Kidney capillary endothelial cell (primary cell): ENCODE data around the gene ARHGAP26.
"Not testable (repeated sequence)": the region's sequence is repeated elsewhere in the genome, so short reads cannot be mapped to it uniquely, and the experiment has no call there.

Source experiments
- DNase-seq: peaks from one replicate; pipeline ENCODE4 v3.0.0-alpha.2; 2018; ENCODE audit warnings: low spot score

Gene ARHGAP26

DNA sequence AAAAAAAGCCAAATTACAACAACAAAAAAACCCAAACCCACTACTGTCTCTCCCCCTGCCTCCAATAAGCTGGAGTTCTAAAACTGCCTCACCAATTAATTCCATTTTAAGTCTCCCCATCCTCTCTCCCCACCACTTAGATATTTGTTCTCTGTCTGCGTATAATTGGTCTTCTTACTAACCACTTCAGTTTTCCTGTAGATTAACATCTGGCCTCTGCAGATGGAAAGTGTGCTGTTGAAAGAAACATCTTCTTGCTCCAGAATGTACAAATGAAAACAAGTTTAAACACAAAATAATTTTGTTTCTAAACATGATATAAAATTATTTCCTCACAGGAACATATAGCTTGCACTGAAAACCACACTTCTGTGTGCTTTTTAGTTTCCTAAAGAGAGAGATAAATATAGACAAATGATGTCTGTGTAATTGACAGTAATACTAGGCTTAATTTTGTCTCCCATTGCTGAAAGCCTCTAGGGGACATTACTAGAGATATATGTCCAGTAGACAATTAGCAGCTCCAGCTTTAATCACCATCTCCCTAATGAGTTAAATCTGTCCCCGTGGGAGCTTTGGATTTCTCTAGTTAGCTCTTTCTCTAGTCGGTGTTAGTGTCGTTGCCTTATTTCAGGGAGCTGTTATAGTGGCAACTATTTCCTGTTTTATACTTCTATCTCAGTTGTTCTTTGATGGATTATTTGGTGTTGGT, 164.0 kb downstream of the ARHGAP26 start:
- no peak for DNase-seq

DNA sequence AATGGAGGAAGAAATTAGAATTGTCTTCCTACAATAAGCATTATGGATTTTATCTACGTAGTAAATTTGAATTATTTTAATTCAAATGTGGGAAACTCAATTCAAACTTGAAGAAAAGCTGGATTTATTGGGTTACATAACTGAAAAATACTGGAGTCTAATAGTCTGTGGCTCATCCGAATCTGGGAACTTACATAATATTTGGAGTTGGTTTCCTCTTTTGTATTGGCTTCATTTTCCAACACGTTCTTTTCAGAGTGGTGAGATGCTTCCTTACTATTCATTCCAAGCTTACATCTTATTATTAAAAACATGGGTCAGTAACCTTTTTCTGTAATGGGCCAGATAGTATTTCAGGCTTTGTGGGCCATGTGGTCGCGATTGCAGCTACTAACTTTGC, 164.8 kb downstream of the ARHGAP26 start:
- DNase-seq = no peak

DNA sequence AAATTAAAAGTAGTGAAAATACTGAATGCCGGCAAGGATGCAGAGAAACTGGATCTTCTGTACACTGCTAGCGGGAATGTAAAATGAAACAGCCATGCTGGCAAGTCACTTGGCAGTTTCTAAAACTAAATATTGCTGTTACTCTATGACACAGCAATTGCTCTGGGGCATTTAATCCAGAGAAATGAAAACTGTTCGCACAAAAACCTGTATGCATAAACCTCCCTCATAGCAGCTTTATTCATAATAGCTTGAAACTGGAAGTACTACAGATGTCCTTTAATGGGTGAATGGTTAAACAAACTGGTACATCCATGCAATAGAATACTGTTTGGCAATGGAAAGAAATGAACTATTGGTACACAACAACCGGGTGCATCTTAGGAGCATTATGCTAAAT, 167.2 kb downstream of the ARHGAP26 start:
- no peak for DNase-seq

- DNase-seq = no peak
These were observed 168.2 kb downstream of the ARHGAP26 start for GRCh38 chr5:142938266-142938880.

DNA sequence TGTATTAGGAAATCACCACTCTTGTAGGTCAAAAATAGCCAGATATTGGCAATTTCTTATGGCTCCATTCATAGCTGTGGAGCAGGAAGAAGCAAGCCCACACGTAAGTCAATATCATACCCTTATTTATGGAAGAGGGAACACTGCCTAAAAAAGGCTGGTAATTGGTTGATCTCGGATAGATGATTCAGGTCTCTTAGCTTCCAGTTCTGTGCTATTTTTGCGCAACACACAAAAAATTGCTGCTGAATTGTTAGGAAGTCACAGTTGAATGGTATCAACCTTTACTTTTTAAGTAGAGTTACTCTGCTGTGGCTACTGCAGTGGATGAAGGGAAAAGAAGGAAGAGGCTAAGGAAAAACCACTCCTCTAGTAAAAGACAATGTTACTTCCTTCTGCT, 168.8 kb downstream of the ARHGAP26 start:
- DNase-seq = no peak

DNA sequence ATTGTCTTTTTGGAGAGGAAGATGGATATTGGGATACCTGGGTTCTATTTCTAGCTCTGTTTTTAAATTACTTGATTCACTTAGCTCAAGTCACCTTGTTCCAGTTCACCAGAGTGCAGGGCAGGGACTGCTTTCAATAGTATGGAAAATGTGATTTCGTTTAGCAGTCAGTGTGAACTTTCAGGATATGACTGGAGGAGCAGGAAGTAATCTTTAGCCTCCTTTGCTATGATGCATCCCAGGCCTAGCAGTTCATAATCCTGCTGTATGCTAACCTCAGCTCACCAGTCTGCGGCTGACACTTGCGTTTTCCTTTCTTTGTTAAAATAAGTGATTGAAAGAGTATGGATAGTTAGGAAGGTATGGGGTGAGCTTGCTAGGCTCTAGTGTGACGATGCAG, 169.7 kb downstream of the ARHGAP26 start:
- DNase-seq = peak; percentile 78

- DNase-seq = no peak
These were observed 171.1 kb downstream of the ARHGAP26 start for GRCh38 chr5:142941245-142941644.

DNA sequence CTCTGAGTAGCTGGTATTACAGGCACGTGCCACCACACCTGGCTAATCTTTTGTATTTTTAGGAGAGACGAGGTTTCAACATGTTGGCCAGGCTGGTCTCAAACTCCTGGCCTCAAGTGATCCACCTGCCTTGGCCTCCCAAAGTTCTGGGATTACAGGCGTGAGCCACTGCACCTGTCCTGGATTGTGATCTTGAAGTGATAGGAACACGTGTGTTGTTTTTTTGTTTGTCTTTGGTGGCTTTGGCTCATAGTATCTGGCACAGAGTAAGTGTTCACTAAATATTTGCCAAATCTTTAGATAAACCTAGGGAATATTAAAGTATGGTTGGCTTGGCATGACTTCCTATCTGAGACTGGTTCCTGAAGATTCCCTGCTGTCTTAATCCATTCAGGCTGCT, 172.7 kb downstream of the ARHGAP26 start:
- no peak for DNase-seq

DNA sequence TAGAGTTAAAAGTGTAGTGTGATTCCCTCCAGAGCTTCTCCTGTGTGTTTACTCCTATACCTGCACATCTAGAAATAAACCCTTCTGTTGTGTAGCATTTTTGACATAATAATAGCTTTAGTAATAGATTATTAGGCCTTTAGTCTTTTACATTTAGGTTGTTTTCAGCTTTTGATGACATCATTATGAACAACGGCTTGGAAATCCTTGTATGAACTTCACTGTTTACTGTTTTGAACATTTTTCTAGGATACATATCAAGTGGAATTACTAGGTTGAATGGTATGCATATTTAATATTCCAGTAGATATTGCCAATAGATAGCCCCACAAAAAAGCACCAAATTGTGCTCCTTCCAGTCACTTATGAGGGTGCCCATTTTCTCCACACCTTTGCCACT, 174.0 kb downstream of the ARHGAP26 start:
- no peak for DNase-seq

- no peak for DNase-seq
These were observed 175.1 kb downstream of the ARHGAP26 start for GRCh38 chr5:142945321-142945720.

GRCh38 chr5:142945845-142946244, 175.7 kb downstream of the ARHGAP26 start:
- DNase-seq = no peak

DNA sequence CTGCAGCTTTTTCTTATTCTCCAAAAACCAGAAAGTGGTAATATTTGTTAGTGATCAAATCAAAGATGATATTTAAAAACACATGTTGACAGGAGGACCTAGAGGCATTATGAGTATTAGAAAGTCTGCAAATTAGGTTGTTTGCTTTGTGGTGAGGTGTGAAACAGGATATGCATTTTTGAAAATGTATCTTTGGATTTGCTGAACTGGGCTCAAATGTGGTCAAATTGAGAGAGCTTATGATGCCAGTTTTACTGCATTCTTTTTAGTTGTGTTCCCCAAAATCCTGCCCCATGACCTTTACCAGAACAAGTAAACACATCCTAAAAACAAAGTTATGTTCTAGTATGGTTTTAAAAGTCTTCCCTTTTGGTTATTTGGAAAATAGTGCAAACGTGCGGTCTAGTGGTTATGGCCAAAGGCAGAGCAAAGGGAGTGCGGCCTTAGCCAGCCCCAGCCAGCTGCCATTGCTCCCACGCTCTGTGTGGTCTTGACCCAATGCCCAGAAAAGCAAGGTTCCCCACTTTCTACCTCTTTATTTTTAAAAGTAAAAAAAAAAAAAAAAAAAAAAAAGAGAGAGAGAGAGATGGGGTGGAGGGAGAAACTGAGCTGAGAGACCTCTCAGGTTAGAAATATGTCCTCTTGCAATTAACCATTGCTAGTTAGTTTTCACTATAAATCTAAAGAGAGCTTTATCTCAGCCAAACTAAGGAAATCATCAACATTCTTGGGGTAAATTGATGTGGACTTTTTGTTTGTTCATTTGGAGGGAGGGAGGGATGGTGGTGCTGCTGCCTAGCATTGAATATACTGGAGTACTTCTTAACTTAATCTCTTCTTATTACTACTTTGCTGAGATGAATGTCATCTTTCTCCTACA, 176.6 kb downstream of the ARHGAP26 start:
- DNase-seq = no peak

DNA sequence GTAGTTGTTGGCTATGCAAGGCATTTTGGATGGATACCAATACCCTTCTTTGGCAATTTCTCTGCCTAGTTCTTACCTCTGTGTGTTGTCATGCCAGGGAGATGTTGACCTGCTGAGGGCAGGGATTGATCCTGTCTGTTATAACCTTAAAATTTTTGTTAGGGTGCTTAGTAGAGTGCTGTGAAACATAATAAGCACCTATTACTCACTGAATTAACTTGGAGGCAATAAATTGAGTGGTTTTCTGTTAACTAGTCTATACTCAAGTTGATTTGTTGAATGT, 177.2 kb downstream of the ARHGAP26 start:
- DNase-seq = no peak

GRCh38 chr5:142952229-142952628, 182.1 kb downstream of the ARHGAP26 start:
- no peak for DNase-seq

- not testable (repeated sequence) for DNase-seq
These were observed 182.7 kb downstream of the ARHGAP26 start for GRCh38 chr5:142952871-142953270.

DNA sequence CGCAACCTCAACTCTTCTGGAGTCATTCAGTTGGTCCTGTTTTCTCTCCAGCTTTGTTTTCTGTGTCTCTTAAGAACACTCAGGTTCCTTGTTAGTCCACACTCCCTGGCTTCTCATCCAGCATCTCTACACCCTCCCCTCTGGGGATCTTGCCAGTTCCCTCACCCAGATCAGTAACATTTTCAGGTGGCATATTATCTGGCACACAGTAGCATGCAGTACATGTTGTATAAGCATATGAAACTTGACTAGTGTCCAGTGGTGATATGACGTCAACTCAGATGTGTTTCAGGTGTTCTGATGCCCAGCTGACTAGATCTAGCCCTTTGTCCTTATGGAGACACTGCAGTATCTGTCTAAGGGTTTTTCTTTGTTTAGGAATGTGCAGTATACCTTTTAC, 184.3 kb downstream of the ARHGAP26 start:
- DNase-seq = no peak

DNA sequence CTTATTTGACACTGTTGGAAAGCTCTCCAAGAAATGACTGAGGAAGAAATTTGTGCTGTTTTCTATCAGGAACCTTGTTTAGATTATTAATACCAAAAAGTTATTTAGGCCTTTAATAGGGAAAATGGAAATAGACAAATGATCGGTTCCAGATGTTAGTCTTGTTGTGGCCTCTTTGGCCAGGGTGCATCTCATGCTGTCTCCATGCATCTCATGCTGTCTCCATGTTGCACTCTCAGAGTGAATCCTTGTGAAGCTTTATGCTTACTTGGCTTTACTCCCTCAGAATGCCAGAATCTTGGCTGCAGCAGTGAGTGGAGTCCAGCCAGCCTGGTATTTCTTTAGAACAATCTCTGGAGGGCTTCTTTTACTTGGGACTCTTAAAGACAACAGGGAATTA, 185.5 kb downstream of the ARHGAP26 start:
- DNase-seq = no peak

DNA sequence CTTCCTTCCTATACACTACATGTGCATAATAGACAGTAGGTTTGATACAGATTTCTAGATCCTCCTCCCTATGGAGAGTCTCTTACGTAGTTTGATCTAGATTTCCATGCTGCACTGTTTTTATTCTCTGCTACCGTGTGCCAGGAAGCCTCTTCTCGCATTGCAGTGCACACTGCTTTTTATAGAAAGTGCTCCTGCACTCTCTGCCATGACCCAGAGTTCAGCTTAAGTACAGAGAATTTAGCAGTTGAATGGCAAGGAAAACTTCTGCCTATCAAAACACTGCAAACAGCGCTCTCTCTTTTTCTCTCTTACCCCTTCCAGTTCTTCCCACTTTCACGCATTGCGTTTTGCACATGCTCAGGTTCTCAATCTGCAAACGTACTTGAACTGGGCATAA, 187.4 kb downstream of the ARHGAP26 start:
- no peak for DNase-seq

DNA sequence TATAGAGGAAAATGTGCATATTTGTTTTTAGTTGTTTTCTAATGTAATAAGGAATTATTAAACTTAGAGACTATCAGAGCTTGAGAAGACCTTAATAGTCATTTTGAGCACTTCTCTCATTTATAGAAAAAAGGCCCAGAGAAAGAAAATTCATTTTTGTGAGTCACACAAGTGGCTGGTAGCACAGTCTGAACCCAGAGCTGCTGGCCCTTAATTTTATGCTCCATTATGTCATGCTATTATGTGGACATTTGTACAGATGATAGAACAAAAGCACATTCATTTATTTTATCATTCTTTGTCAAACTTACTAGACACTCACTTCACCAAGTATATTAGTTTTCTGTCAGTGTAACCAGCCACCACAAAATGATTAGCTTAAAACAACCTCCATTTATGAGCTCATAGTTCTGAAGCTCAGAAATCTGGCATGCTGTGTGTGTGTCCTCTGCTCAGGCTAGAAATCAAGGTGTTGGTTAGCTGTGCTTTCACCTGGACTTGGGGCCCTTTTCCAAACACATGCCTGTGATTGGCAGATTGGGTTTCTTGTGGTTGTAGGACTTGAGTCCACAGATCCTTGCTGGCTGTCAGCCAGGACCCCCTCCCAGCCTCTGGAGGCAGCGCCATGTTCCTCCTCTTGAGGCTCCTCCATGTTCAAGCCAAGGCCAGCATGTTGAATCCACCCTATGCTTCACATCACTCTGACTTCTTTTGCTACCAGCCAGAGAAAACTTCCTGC, 188.9 kb downstream of the ARHGAP26 start:
- DNase-seq = no peak

DNA sequence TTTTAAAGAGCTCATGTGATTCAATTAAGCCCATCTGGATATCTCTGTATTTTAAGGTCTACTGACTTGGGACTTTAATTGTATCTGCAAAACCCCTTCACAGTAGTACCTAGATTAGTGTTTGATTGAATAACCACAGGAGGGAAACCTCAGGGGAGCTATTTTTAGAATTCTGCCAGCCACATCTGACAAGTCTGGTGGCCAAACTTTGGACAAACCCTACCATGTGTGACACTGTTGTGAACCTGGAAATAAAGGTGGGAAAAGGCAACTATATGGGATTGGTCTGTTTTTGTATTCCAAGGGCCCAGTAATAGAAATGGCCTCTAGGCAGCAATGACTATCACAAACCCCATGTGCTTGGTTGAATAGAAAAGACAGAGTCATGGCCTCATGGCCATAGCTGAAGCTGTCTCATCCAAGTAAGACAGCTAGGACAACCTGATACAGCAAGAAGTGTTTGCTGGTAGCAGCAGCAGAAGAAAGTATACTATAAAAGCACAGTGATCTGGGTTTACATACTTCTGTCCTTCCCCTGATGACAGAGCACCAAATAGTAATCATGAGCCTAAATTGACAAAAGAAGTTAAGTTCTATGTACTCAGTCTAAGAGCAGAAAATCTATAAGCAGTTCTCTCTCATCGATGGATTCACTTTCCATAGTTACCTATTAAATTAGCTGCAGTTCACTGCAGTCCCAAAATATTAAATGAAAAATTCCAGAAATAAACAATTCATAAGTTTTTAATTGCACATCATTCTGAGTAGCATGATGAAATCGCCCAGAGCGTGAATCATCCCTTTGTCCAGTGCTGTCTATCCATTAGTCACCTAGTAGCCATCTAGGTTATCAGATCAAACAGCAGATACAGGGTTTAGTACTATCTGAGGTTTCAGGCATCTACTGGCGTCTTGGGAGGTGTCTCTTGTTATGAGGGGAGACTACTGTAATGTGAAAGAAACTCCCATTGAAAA, 189.8 kb downstream of the ARHGAP26 start:
- peak; percentile 55 for DNase-seq

DNA sequence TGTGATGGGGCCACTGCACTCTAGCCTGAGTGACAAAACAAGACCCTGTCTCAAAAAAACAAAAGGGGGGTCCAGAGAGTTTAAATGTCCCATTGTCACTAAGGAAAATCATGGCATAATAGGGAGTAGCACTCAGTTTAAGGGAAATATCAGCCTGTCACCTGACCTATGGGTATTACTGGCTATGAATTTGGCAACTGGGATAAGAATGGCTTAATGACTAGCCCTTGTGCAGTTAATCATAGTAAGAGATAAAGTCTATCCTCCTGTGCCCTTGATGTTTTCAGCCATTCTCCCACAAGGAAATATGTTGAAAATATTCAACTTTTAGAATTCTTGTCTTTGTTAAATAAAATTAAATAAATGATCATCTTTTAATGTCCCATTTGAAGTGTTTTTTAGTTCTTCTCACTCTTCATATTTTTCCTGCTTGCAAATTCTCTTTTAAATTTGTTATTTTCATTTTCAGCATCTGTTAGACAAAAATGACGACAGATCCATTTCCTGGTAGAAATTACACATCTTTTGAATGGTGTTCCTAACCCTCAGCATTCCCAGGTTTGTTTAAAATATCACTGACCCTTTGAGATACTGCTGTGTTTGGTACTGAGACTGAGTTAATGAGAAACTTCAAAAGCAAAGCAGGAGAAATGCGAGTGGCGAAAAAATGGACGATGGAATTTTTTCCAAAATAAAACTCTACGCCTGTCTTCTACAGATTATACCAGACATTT, 191.4 kb downstream of the ARHGAP26 start:
- no peak for DNase-seq
